H1 (cell line): ENCODE results near the gene DCN. TPM values are rescaled to one million over a fixed set of nuclear protein-coding genes. Genes with fewer than 3 reads are reported as not detected.

Experiments used
- CTCF ChIA-PET: fragments of 300-600 bp; sonication (Branson Sonifier 250); formaldehyde crosslinking; loops from one replicate; lab custom pipeline; 2021; ENCODE audit not compliant: partially characterized antibody; lab: Charles Lee
- POLR2A ChIA-PET: fragments of 300-600 bp; sonication (Branson Sonifier 250); formaldehyde crosslinking; loops from one replicate; lab custom pipeline; 2021; ENCODE audit warnings: inconsistent platforms; ENCODE audit not compliant: partially characterized antibody; lab: Charles Lee
- DNase-seq, 2 experiments: peaks; one replicate each; pipeline versions ENCODE4 v3.0.0 to v3.0.0-alpha.2; 2010 to 2022; ENCODE audit warnings: low spot score in 2 of 2, low read depth in 1 of 2, mixed read lengths in 1 of 2
- FAIRE-seq: peaks from 2 replicates; lab custom pipeline; 2011; peaks lifted over from hg19 to GRCh38; lab: Jason Lieb, UNC
- H2AFZ ChIP-seq: 2 replicates; pipeline ENCODE4 v1.8.1; 2012; ENCODE audit warnings: low read length, inconsistent platforms
- H2AK5ac ChIP-seq: 2 replicates; pipeline ENCODE4 v1.6.1; 2013; ENCODE audit warnings: low read depth, low read length
- H2BK120ac ChIP-seq: replicated peaks from 2 replicates; pipeline ENCODE3; 2013; ENCODE audit warnings: low read depth, low read length, inconsistent platforms
- H2BK12ac ChIP-seq: 2 replicates; pipeline ENCODE4 v1.6.1; 2013; ENCODE audit warnings: low read depth, low read length
- H2BK15ac ChIP-seq: 2 replicates; pipeline ENCODE4 v1.6.1; 2013; ENCODE audit warnings: low read length
- H2BK20ac ChIP-seq: 2 replicates; pipeline ENCODE4 v1.6.1; 2013; ENCODE audit warnings: low read length
- H2BK5ac ChIP-seq: 2 replicates; pipeline ENCODE4 v1.6.1; 2013; ENCODE audit warnings: low read depth, low read length
- H3K14ac ChIP-seq: 2 replicates; pipeline ENCODE4 v1.6.1; 2013; ENCODE audit warnings: inconsistent platforms; ENCODE audit not compliant: insufficient read length
- H3K18ac ChIP-seq: 2 replicates; pipeline ENCODE4 v1.6.1; 2013; ENCODE audit warnings: low read length; ENCODE audit errors: extremely low read depth
- H3K23ac ChIP-seq: 2 replicates; pipeline ENCODE4 v1.6.1; 2013; ENCODE audit warnings: inconsistent platforms; ENCODE audit not compliant: insufficient read length
- H3K23me2 ChIP-seq: 2 replicates; pipeline ENCODE4 v1.6.1; 2013; ENCODE audit warnings: low read depth, low read length
- H3K27ac ChIP-seq: 2 replicates; pipeline ENCODE4 v1.6.1; 2011; ENCODE audit warnings: low read depth, low read length, inconsistent platforms
- H3K27me3 ChIP-seq, 4 experiments: replicated peaks in 1 of 4; 1 replicate in 1 of 4; 2 replicates in 3 of 4; pipeline versions ENCODE4 v1.6.1 to v1.8.1; 2011 to 2013; ENCODE audit warnings: low read length in 3 of 4, mild to moderate bottlenecking in 3 of 4, inconsistent platforms in 2 of 4, mixed read lengths in 2 of 4, moderate library complexity in 1 of 4; ENCODE audit not compliant: control insufficient read depth in 3 of 4, insufficient read depth in 3 of 4; ENCODE audit errors: extremely low read depth in 1 of 4
- H3K36me3 ChIP-seq, 4 experiments: 2 replicates each; pipeline versions ENCODE4 v1.6.1 to v1.8.1; 2011 to 2013; ENCODE audit warnings: mild to moderate bottlenecking in 4 of 4, low read length in 3 of 4, moderate library complexity in 2 of 4, control low read depth in 1 of 4, inconsistent platforms in 1 of 4; ENCODE audit not compliant: insufficient read depth in 4 of 4, control insufficient read depth in 2 of 4
- H3K4ac ChIP-seq: replicated peaks from 2 replicates; pipeline ENCODE3; 2013; ENCODE audit warnings: low read length, low read depth, mixed read lengths, inconsistent platforms; ENCODE audit not compliant: insufficient read length
- H3K4me1 ChIP-seq, 4 experiments: replicated peaks in 1 of 4; 1 replicate in 1 of 4; 2 replicates in 3 of 4; pipeline versions ENCODE4 v1.6.1 to v1.8.1; 2011 to 2013; ENCODE audit warnings: low read length in 3 of 4, inconsistent platforms in 2 of 4, mixed read lengths in 1 of 4; ENCODE audit not compliant: insufficient read depth in 4 of 4, control insufficient read depth in 3 of 4
- H3K4me2 ChIP-seq, 2 experiments: 2 replicates each; pipeline versions ENCODE4 v1.6.1 to v1.8.1; 2011 to 2013; ENCODE audit warnings: low read depth in 2 of 2, low read length in 2 of 2, control low read depth in 1 of 2, inconsistent platforms in 1 of 2, mild to moderate bottlenecking in 1 of 2; ENCODE audit not compliant: insufficient read depth in 1 of 2
- H3K4me3 ChIP-seq, 4 experiments: fragments of 200-600, 300-600 bp in 1 of 4; sonication (generic), shearing (Covaris generic), sonication (Bioruptor Twin) in 1 of 4; 2 replicates each; pipeline versions ENCODE4 v1.5.1 to v1.8.1; 2011 to 2016; ENCODE audit warnings: low read length in 4 of 4, low read depth in 3 of 4, control low read depth in 2 of 4, inconsistent platforms in 2 of 4, mild to moderate bottlenecking in 2 of 4, mixed read lengths in 1 of 4, moderate library complexity in 1 of 4; ENCODE audit not compliant: insufficient read depth in 2 of 4; ENCODE audit errors: extremely low read depth in 1 of 4
- H3K56ac ChIP-seq: replicated peaks from 2 replicates; pipeline ENCODE3; 2013; ENCODE audit warnings: low read depth, mild to moderate bottlenecking, mixed read lengths, low read length, inconsistent platforms; ENCODE audit not compliant: insufficient read length
- H3K79me1 ChIP-seq: 2 replicates; pipeline ENCODE4 v1.6.1; 2013; ENCODE audit warnings: low read depth, low read length, control low read depth
- H3K79me2 ChIP-seq, 2 experiments: 2 replicates each; pipeline versions ENCODE4 v1.6.1 to v1.8.1; 2012 to 2013; ENCODE audit warnings: low read length in 2 of 2, mild to moderate bottlenecking in 2 of 2, inconsistent platforms in 1 of 2; ENCODE audit not compliant: insufficient read depth in 2 of 2, control insufficient read depth in 1 of 2
- H3K9ac ChIP-seq, 4 experiments: replicated peaks in 1 of 4; 1 replicate in 1 of 4; 2 replicates in 3 of 4; pipeline versions ENCODE4 v1.6.1 to v1.8.1; 2011 to 2013; ENCODE audit warnings: low read depth in 3 of 4, low read length in 3 of 4, control low read depth in 2 of 4, mild to moderate bottlenecking in 2 of 4, moderate library complexity in 2 of 4, inconsistent platforms in 1 of 4; ENCODE audit errors: extremely low read depth in 1 of 4
- H3K9me3 ChIP-seq, 2 experiments: 2 replicates each; pipeline versions ENCODE4 v1.6.1 to v1.8.1; 2012 to 2013; ENCODE audit warnings: mild to moderate bottlenecking in 2 of 2, moderate library complexity in 2 of 2, control low read depth in 1 of 2, inconsistent platforms in 1 of 2, low read depth in 1 of 2, low read length in 1 of 2, mixed read lengths in 1 of 2; ENCODE audit not compliant: insufficient read depth in 2 of 2
- H4K20me1 ChIP-seq, 2 experiments: replicated peaks in 1 of 2; 2 replicates each; pipeline versions ENCODE3 to v1.8.1; 2011 to 2013; ENCODE audit warnings: inconsistent platforms in 2 of 2, low read length in 2 of 2, mild to moderate bottlenecking in 1 of 2; ENCODE audit not compliant: insufficient read depth in 2 of 2, control insufficient read depth in 1 of 2
- H4K5ac ChIP-seq: 2 replicates; pipeline ENCODE4 v1.6.1; 2013; ENCODE audit warnings: low read length, low read depth, mixed read lengths, inconsistent platforms; ENCODE audit not compliant: insufficient read length
- H4K8ac ChIP-seq: 2 replicates; pipeline ENCODE4 v1.8.0; 2013; ENCODE audit warnings: mild to moderate bottlenecking, moderate library complexity, low read length, inconsistent platforms; ENCODE audit not compliant: insufficient read depth; ENCODE audit errors: extremely low read depth
- H4K91ac ChIP-seq: replicated peaks from 2 replicates; pipeline ENCODE3; 2013; ENCODE audit warnings: low read length, mixed read lengths, inconsistent platforms; ENCODE audit not compliant: insufficient read length
- EGR1 ChIP-seq: IDR thresholded peaks from 2 replicates; pipeline ENCODE4 v1.6.1; 2011; ENCODE audit warnings: low read depth, low read length, borderline replicate concordance
- EZH2 ChIP-seq: fragments of 200-600 bp; sonication (generic); IDR thresholded peaks from 2 replicates; pipeline ENCODE4 v1.7.1; 2012; ENCODE audit warnings: low read depth, mild to moderate bottlenecking, moderate library complexity, low read length, inconsistent platforms; ENCODE audit not compliant: severe bottlenecking
- FOSL1 ChIP-seq: IDR thresholded peaks from 2 replicates; pipeline ENCODE4 v1.6.1; 2011; ENCODE audit warnings: mild to moderate bottlenecking, low read depth, low read length, moderate library complexity; ENCODE audit not compliant: insufficient read depth
- POU5F1 ChIP-seq: IDR thresholded peaks from 2 replicates; pipeline ENCODE4 v1.6.1; 2011; ENCODE audit warnings: low read depth, mild to moderate bottlenecking, low read length, moderate library complexity
- RXRA ChIP-seq: IDR thresholded peaks from 2 replicates; pipeline ENCODE4 v1.6.1; 2011; ENCODE audit warnings: low read depth, mild to moderate bottlenecking, low read length, moderate library complexity; ENCODE audit not compliant: insufficient read depth
- SAP30 ChIP-seq: fragments of 300-600 bp; sonication (generic); IDR thresholded peaks from 2 replicates; pipeline ENCODE4 v1.7.1; 2012; ENCODE audit warnings: low read length, moderate library complexity, mild to moderate bottlenecking, inconsistent platforms; ENCODE audit not compliant: insufficient read depth, insufficient replicate concordance
- SIRT6 ChIP-seq: IDR thresholded peaks from one replicate; pipeline ENCODE4 v1.7.1; 2012; ENCODE audit warnings: low read length, inconsistent platforms
- SRF ChIP-seq: IDR thresholded peaks from 2 replicates; pipeline ENCODE4 v1.6.1; 2011; ENCODE audit warnings: mild to moderate bottlenecking, low read depth, low read length, moderate library complexity
- TCF12 ChIP-seq: IDR thresholded peaks from 2 replicates; pipeline ENCODE4 v1.6.1; 2011; ENCODE audit warnings: low read depth, mild to moderate bottlenecking, low read length
- WGBS, 2 experiments: shearing (Covaris generic) in 1 of 2; methylation state at CpG; one replicate each; pipeline versions ENCODE4 v1.1.6 to v1.1.7; 2013 to 2015; ENCODE audit warnings: low lambda C conversion rate in 2 of 2, mixed read lengths in 2 of 2, inconsistent platforms in 1 of 2, low coverage in 1 of 2, missing lambda C conversion rate in 1 of 2; ENCODE audit not compliant: insufficient replicate concordance in 2 of 2, insufficient coverage in 1 of 2, insufficient read length in 1 of 2; ENCODE audit errors: extremely low coverage in 1 of 2, missing lambda C conversion rate in 1 of 2; 5-methylcytosine and 5-hydroxymethylcytosine counted together
- polyA plus RNA-seq, 7 experiments: library from polyadenylated mRNA; depleted of rRNA in 3 of 7; stranded (reverse) in 5 of 7; unstranded in 2 of 7; fragments of >200 nt in 5 of 7; fragments of 200-250 nt in 2 of 7; gene quantifications; 1 replicate in 5 of 7; 2 replicates in 1 of 7; 4 replicates in 1 of 7; pipeline versions ENCODE4 v1.2.1 to v1.2.3, GENCODE V29; 2011 to 2013; ENCODE audit warnings: missing spikeins in 2 of 7, mixed read lengths in 2 of 7
- total RNA-seq: library from RNA; stranded (reverse); fragmentation: NEBNext Ultra II Directional; extraction: Animal tissue kit (Norgen Biotek cat#: 25700); gene quantifications from 2 replicates; pipeline ENCODE4 v1.2.1, GENCODE V29; 2021
- TF ChIP-seq, protein P1 (sequence below): IDR thresholded peaks from 2 replicates; pipeline ENCODE4 v1.6.1; 2012; ENCODE audit warnings: inconsistent platforms
- TF ChIP-seq, protein P2 (sequence below): IDR thresholded peaks from 2 replicates; pipeline ENCODE4 v1.6.1; 2011; ENCODE audit warnings: low read depth, mild to moderate bottlenecking, low read length; ENCODE audit not compliant: insufficient read depth

DCN gene
- total and polyA plus RNA-seq, 2 of the 8 experiments (the other 6 are each of a cell fraction or from before 2014, with no cell fraction given): not detected

DNA sequence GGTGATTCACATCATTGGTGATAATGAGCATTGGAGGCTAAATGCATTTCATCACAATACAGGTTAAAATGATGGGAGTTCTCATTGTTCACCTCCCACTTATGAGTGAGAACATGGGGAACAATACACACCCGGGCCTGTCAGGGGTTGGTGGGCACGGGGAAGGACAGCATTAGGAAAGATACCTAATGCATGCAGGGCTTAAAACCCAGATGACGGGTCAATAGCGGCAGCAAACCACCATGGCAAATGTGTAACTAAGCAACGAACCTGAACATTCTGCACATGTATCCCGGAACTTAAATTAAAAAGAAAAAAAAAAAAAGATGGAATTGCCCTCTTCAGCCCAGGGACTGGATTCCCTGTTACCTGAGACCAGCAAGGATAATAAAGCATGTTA lies 69.0 kb downstream of the DCN start:
- CTCF ChIA-PET: interaction anchor here (1.1 kb wide), 1 partner anchor 22 kb away, joined by 3 read pairs; no protein-coding TSS in a partner anchor
- TF ChIP-seq, protein P1, sequence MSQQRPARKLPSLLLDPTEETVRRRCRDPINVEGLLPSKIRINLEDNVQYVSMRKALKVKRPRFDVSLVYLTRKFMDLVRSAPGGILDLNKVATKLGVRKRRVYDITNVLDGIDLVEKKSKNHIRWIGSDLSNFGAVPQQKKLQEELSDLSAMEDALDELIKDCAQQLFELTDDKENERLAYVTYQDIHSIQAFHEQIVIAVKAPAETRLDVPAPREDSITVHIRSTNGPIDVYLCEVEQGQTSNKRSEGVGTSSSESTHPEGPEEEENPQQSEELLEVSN: no peak
- TF ChIP-seq RXRA (no peak), EGR1 (no peak), TCF12 (no peak), FOSL1 (no peak), SAP30 (no peak), POU5F1 (no peak), SIRT6 (no peak), EZH2 (no peak), SRF (no peak)
- TF ChIP-seq, protein P2, sequence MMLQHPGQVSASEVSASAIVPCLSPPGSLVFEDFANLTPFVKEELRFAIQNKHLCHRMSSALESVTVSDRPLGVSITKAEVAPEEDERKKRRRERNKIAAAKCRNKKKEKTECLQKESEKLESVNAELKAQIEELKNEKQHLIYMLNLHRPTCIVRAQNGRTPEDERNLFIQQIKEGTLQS: no peak
- H3K27me3 ChIP-seq: no peaks in the 10 kb centered on the region
- no peaks in the 10 kb centered on the region for H3K79me2 ChIP-seq
- no peak overlapping the region for H3K27ac ChIP-seq
- no peaks in the 10 kb centered on the region for H3K9me3 ChIP-seq
- H2BK15ac ChIP-seq: no peak overlapping the region
- H3K4ac ChIP-seq: no peak overlapping the region
- H3K4me1 ChIP-seq: no peaks in the 10 kb centered on the region
- H3K23ac ChIP-seq: no peak overlapping the region
- H3K4me2 ChIP-seq: no peak overlapping the region
- H3K18ac ChIP-seq: no peak overlapping the region
- no peak overlapping the region for H3K56ac ChIP-seq
- no peak overlapping the region for H4K5ac ChIP-seq
- H2BK120ac ChIP-seq: no peak overlapping the region
- H2BK12ac ChIP-seq: no peak overlapping the region
- DNase-seq (no peak), FAIRE-seq (no peak)
- H3K4me3 ChIP-seq: no peak overlapping the region
- no peaks in the 10 kb centered on the region for H3K79me1 ChIP-seq
- H3K14ac ChIP-seq: no peak overlapping the region
- 0 out of 2 replicates have a peak overlapping the region, but pooled peaks have one; percentile 58 for H2AFZ ChIP-seq
- no peaks in the 10 kb centered on the region for H3K36me3 ChIP-seq
- H4K8ac ChIP-seq: no peak overlapping the region
- H3K9ac ChIP-seq: no peak overlapping the region
- no peak overlapping the region for H2BK5ac ChIP-seq
- H2AK5ac ChIP-seq: no peak overlapping the region
- H3K23me2 ChIP-seq: no peaks in the 10 kb centered on the region
- POLR2A ChIA-PET: no interaction called here
- H4K91ac ChIP-seq: no peak overlapping the region
- H2BK20ac ChIP-seq: no peak overlapping the region
- 96% methylated on average over 6 of the region's 6 CpGs; no CpG with 5 or more reads in 1 of the 2 experiments for WGBS, 2 experiments
- H4K20me1 ChIP-seq: no peaks in the 10 kb centered on the region
